ENCODE measurements around the gene TLE2. TPM values are rescaled to one million over a fixed set of nuclear protein-coding genes. Genes with fewer than 3 reads are reported as not detected.

TLE2 gene
- total and polyA plus RNA-seq, 3 donors from 2014 or later, result 30.2 to 76.6 (median 70.5) TPM

- no peaks in the 10 kb centered on the region for H3K9me3 ChIP-seq
- no peak for TF ChIP-seq POLR2A (IDR thresholded peaks at IDR 0.05)
- TF ChIP-seq, protein P1, sequence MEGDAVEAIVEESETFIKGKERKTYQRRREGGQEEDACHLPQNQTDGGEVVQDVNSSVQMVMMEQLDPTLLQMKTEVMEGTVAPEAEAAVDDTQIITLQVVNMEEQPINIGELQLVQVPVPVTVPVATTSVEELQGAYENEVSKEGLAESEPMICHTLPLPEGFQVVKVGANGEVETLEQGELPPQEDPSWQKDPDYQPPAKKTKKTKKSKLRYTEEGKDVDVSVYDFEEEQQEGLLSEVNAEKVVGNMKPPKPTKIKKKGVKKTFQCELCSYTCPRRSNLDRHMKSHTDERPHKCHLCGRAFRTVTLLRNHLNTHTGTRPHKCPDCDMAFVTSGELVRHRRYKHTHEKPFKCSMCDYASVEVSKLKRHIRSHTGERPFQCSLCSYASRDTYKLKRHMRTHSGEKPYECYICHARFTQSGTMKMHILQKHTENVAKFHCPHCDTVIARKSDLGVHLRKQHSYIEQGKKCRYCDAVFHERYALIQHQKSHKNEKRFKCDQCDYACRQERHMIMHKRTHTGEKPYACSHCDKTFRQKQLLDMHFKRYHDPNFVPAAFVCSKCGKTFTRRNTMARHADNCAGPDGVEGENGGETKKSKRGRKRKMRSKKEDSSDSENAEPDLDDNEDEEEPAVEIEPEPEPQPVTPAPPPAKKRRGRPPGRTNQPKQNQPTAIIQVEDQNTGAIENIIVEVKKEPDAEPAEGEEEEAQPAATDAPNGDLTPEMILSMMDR (IDR thresholded peaks at IDR 0.05), result no peak
- no peak overlapping the region for H3K27ac ChIP-seq
- no peak overlapping the region for H3K4me3 ChIP-seq
- no peaks in the 10 kb centered on the region for H3K36me3 ChIP-seq (ENCODE audit: low read depth, missing control alignments)
- WGBS, 2 donors, result 90 to 92% methylated on average over 9 of the region's 9 CpGs
- peaks cover 12% of the 10 kb centered on the region for H3K4me1 ChIP-seq
- no peak for DNase-seq
- no peaks in the 10 kb centered on the region for H3K27me3 ChIP-seq
- intact Hi-C loops (cut with DNase I; ENCODE audit: low total_unique reads), result no loop called here
Observed at GRCh38 chr19:3025549-3025886, 3.6 kb downstream of the TLE2 start.

GRCh38 chr19:3024870-3025548, 4.1 kb downstream of the TLE2 start:
- no peak for DNase-seq
- no peaks in the 10 kb centered on the region for H3K36me3 ChIP-seq (ENCODE audit: low read depth, missing control alignments)
- H3K4me3 ChIP-seq, result no peak overlapping the region
- intact Hi-C loops (cut with DNase I; ENCODE audit: low total_unique reads), result no loop called here
- H3K4me1 ChIP-seq, result peaks cover 12% of the 10 kb centered on the region
- no peak for TF ChIP-seq POLR2A (IDR thresholded peaks at IDR 0.05)
- TF ChIP-seq, protein P1 (IDR thresholded peaks at IDR 0.05), result no peak
- H3K9me3 ChIP-seq, result no peaks in the 10 kb centered on the region
- no peaks in the 10 kb centered on the region for H3K27me3 ChIP-seq
- 83 to 90% methylated on average over 16 to 29 of the region's 30 CpGs for WGBS, 2 donors
- H3K27ac ChIP-seq, result no peak overlapping the region

DNA sequence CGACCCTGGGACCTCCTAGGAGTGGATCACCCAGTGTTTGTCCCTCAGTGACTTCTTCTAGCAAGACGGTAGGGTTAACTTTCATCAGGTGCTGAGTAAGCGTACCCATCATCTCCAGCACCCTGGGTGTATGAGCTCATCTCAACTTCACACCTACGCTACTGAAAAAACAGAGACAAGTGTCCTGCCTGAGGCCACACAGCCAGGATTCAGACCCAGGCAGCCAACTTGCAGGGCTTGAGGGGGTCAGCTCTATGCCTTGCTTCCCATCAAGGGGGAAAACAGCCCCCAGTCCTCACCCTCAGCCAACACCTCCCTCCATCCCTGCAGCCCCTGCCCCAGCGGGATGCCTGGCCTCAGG, 4.6 kb downstream of the TLE2 start:
- H3K4me3 ChIP-seq, result no peak overlapping the region
- H3K4me1 ChIP-seq, result peaks cover 9% of the 10 kb centered on the region
- no peaks in the 10 kb centered on the region for H3K27me3 ChIP-seq
- no peaks in the 10 kb centered on the region for H3K36me3 ChIP-seq (ENCODE audit: low read depth, missing control alignments)
- DNase-seq, result no peak
- intact Hi-C loops (cut with DNase I; ENCODE audit: low total_unique reads), result no loop called here
- TF ChIP-seq POLR2A (IDR thresholded peaks at IDR 0.05), result no peak
- TF ChIP-seq, protein P1 (IDR thresholded peaks at IDR 0.05), result no peak
- H3K27ac ChIP-seq, result no peak overlapping the region
- WGBS, 2 donors, result 80 to 84% methylated on average over 5 of the region's 5 CpGs
- H3K9me3 ChIP-seq, result no peaks in the 10 kb centered on the region

DNA sequence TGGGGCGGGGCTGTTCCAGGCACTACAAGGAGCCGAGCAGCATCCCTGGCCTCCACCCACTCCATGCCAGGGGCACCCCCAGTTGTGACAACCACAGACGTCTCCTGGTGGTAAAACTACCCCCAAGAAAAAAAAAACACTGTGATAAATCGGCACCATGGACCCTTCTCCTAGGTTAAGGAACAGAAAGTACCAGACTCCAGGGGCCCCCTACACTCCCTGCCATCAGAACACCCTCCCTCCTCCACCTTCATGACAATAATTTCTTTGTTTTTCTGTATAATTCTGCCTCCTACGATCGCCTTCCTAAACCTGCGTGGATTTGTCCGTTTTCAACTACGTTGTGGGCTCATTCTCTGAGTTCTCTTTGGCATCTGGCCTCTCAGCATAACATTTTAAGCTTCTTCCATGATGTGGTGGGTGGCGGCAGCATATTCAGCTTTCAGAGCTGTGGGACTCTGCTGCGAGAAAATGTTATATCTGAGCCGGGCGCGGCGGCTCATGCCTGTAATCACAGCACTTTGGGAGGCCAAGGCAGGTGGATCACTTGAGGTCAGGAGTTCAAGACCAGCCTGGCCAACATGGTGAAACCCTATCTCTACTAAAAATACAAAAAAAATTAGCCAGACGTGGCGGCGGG, 8.6 kb downstream of the TLE2 start:
- WGBS, 2 donors, result 60 to 79% methylated on average over 18 of the region's 18 CpGs
- TF ChIP-seq, protein P1 (IDR thresholded peaks at IDR 0.05), result no peak
- TF ChIP-seq POLR2A (IDR thresholded peaks at IDR 0.05), result no peak
- Histone ChIP-seq H3K27ac (peak overlapping the region; percentile 54 to 64), H3K4me1 (no peaks in the 10 kb centered on the region), H3K36me3 (ENCODE audit: low read depth, missing control alignments) (no peaks in the 10 kb centered on the region), H3K9me3 (no peaks in the 10 kb centered on the region), H3K27me3 (no peaks in the 10 kb centered on the region), H3K4me3 (no peak overlapping the region)
- intact Hi-C loops (cut with DNase I; ENCODE audit: low total_unique reads), result no loop called here
- peak; percentile 66 for DNase-seq

Measured in testis (tissue), 3 donors.